ENCODE measurements around the gene EML2. TPM values are rescaled to one million over a fixed set of nuclear protein-coding genes. Genes with fewer than 3 reads are reported as not detected.

Gene EML2
- total and polyA plus RNA-seq, 2 of the 8 experiments (the other 6 are each of a cell fraction or from before 2014, with no cell fraction given) = 28.8 to 29.4 TPM

GRCh38 chr19:45564131-45564780 is 74.9 kb downstream of the EML2 start:
- 58% methylated on average over 1 of the region's 5 CpGs; no CpG with 5 or more reads in 1 of the 2 experiments for WGBS, 2 experiments (ENCODE audit: extremely low coverage in 1 of 2, insufficient coverage in 1 of 2, insufficient read length in 1 of 2, insufficient replicate concordance in 2 of 2, low coverage in 1 of 2, low lambda C conversion rate in 2 of 2, missing lambda C conversion rate in 1 of 2)
- Histone ChIP-seq H4K91ac (replicated peaks; ENCODE audit: insufficient read length, low read length) (peak overlapping the region; percentile 12), H3K56ac (replicated peaks; ENCODE audit: insufficient read length, low read depth, low read length) (no peak overlapping the region), H3K27me3 (replicated peaks in 1 of 4; ENCODE audit: control insufficient read depth in 3 of 4, extremely low read depth in 1 of 4, insufficient read depth in 3 of 4, low read length in 3 of 4) (no peaks in the 10 kb centered on the region), H2BK5ac (ENCODE audit: low read depth, low read length) (peak overlapping the region; percentile 94), H3K14ac (ENCODE audit: insufficient read length) (no peak overlapping the region), H3K27ac (ENCODE audit: low read depth, low read length) (peak overlapping the region; percentile 24; the same call in 1 of the 2 replicates), H3K4ac (replicated peaks; ENCODE audit: insufficient read length, low read depth, low read length) (no peak overlapping the region), H3K36me3 (ENCODE audit: control insufficient read depth in 2 of 4, insufficient read depth in 4 of 4, low read length in 3 of 4) (no peaks in the 10 kb centered on the region), H4K8ac (ENCODE audit: extremely low read depth, insufficient read depth, low read length) (no peak overlapping the region), H2AFZ (ENCODE audit: low read length) (no peak overlapping the region), H4K5ac (ENCODE audit: insufficient read length, low read depth, low read length) (no peak overlapping the region), H2BK120ac (replicated peaks; ENCODE audit: low read depth, low read length) (no peak overlapping the region), H3K9ac (replicated peaks in 1 of 4; ENCODE audit: extremely low read depth in 1 of 4, low read depth in 3 of 4, low read length in 3 of 4) (no peak overlapping the region), H3K79me2 (ENCODE audit: control insufficient read depth in 1 of 2, insufficient read depth in 2 of 2, low read length in 2 of 2) (no peaks in the 10 kb centered on the region), H3K4me2 (ENCODE audit: insufficient read depth in 1 of 2, low read depth in 2 of 2, low read length in 2 of 2) (peak overlapping the region; percentile 52 to 53), H3K4me1 (replicated peaks in 1 of 4; ENCODE audit: control insufficient read depth in 3 of 4, insufficient read depth in 4 of 4, low read length in 3 of 4) (peaks cover 4 to 5% (median 4%) of the 10 kb centered on the region in 4 experiments), H2BK12ac (ENCODE audit: low read depth, low read length) (peak overlapping the region; percentile 85), H2BK20ac (ENCODE audit: low read length) (no peak overlapping the region; the same call in 1 of the 2 replicates), H2AK5ac (ENCODE audit: low read depth, low read length) (peak overlapping the region; percentile 84; the same call in 1 of the 2 replicates), H3K18ac (ENCODE audit: extremely low read depth, low read length) (peak overlapping the region; percentile 71), H4K20me1 (replicated peaks in 1 of 2; ENCODE audit: control insufficient read depth in 1 of 2, insufficient read depth in 2 of 2, low read length in 2 of 2) (peaks cover 0 to 2% of the 10 kb centered on the region in 2 experiments), H3K23ac (ENCODE audit: insufficient read length) (no peak overlapping the region), H2BK15ac (ENCODE audit: low read length) (0 out of 2 replicates have a peak overlapping the region, but pooled peaks have one; percentile 88), H3K4me3 (ENCODE audit: extremely low read depth in 1 of 4, insufficient read depth in 2 of 4, low read depth in 3 of 4, low read length in 4 of 4) (no peak overlapping the region), H3K9me3 (ENCODE audit: insufficient read depth in 2 of 2, low read depth in 1 of 2, low read length in 1 of 2) (no peaks in the 10 kb centered on the region), H3K23me2 (ENCODE audit: low read depth, low read length) (no peaks in the 10 kb centered on the region), H3K79me1 (ENCODE audit: low read depth, low read length) (peaks cover 2% of the 10 kb centered on the region; the same call in 1 of the 2 replicates)
- FAIRE-seq = no peak
- DNase-seq (ENCODE audit: low read depth in 1 of 2, low spot score in 2 of 2) = peak; percentile 53 to 58
- ChIA-PET CTCF (ENCODE audit: partially characterized antibody) (interaction anchor here (0.9 to 8.1 kb wide), 4 partner anchors 11 to 79 kb away, joined by 3 to 79 read pairs (median 6); no protein-coding TSS in a partner anchor), POLR2A (ENCODE audit: partially characterized antibody) (interaction anchor here (1.0 to 1.4 kb wide), 2 partner anchors 10 to 56 kb away, joined by 3 read pairs; partner anchors contain the start of gene VASP)
- TF ChIP-seq NRF1 (IDR thresholded peaks at IDR 0.05; ENCODE audit: low read depth, low read length) (no peak), ATF2 (IDR thresholded peaks at IDR 0.05; ENCODE audit: low read length) (no peak), TBP (IDR thresholded peaks at IDR 0.05; ENCODE audit: low read depth, low read length) (no peak), POU5F1 (IDR thresholded peaks at IDR 0.05; ENCODE audit: low read depth, low read length) (no peak), HDAC2 (IDR thresholded peaks at IDR 0.05; ENCODE audit: borderline replicate concordance in 1 of 2, low read depth in 2 of 2, low read length in 2 of 2) (0 out of 4 replicates have a peak, but pooled peaks of 1 of the 2 experiments have one; percentile 5), PHF8 (conservative IDR thresholded peaks at IDR 0.05; ENCODE audit: low read depth, low read length) (no peak), MAX (IDR thresholded peaks at IDR 0.05) (peak; percentile 22; the same call in 1 of the 2 replicates)
- TF ChIP-seq, protein P1, sequence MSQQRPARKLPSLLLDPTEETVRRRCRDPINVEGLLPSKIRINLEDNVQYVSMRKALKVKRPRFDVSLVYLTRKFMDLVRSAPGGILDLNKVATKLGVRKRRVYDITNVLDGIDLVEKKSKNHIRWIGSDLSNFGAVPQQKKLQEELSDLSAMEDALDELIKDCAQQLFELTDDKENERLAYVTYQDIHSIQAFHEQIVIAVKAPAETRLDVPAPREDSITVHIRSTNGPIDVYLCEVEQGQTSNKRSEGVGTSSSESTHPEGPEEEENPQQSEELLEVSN (IDR thresholded peaks at IDR 0.05) = no peak

Data from H1 (cell line).